ENCODE data around the gene NFIA. TPM values are rescaled to one million over a fixed set of nuclear protein-coding genes. Genes with fewer than 3 reads are reported as not detected.

NFIA gene
- total and polyA plus RNA-seq, 9 of the 15 experiments (the other 6 are each of a cell fraction or from before 2014, with no cell fraction given), result 5.3 to 24.9 (median 9.8) TPM

- TF ChIP-seq VEZF1 (CRISPR knock-in tag; IDR thresholded peaks at IDR 0.05) (peak; percentile 56; the same call in 1 of the 2 replicates), ZNF277 (CRISPR knock-in tag; IDR thresholded peaks at IDR 0.05; ENCODE audit: borderline replicate concordance) (no peak), BRF2 (IDR thresholded peaks at IDR 0.05; ENCODE audit: borderline replicate concordance, insufficient read depth, insufficient read length) (no peak), MBD2 (IDR thresholded peaks at IDR 0.05; ENCODE audit: borderline replicate concordance, low read depth) (no peak), HDGF (IDR thresholded peaks at IDR 0.05) (peak; percentile 62; the same call in 1 of the 2 replicates), TEAD1 (CRISPR knock-in tag; IDR thresholded peaks at IDR 0.05) (peak in 1 of 2 experiments; percentile 3; a peak in 1 of 4 replicates), CHD4 (IDR thresholded peaks at IDR 0.05; ENCODE audit: insufficient read depth, insufficient replicate concordance, low read depth, low read length, poor library complexity, severe bottlenecking) (no peak), NCOA4 (IDR thresholded peaks at IDR 0.05; ENCODE audit: partially characterized antibody) (no peak), ZNF449 (CRISPR knock-in tag; IDR thresholded peaks at IDR 0.05) (no peak), MTA2 (IDR thresholded peaks at IDR 0.05; ENCODE audit: low read depth) (no peak), ZNF311 (CRISPR knock-in tag; IDR thresholded peaks at IDR 0.05) (no peak), PBX2 (CRISPR knock-in tag; IDR thresholded peaks at IDR 0.05; ENCODE audit: low read depth) (no peak), PBX2 (tag; conservative IDR thresholded peaks at IDR 0.05; ENCODE audit: low read depth) (no peak), SUPT5H (IDR thresholded peaks at IDR 0.05) (0 out of 2 replicates have a peak, but pooled peaks have one; percentile 18), JUN (IDR thresholded peaks at IDR 0.05; ENCODE audit: borderline replicate concordance, low read depth, low read length) (0 out of 2 replicates have a peak, but pooled peaks have one; percentile 42), JUN (CRISPR knock-in tag; IDR thresholded peaks at IDR 0.05; ENCODE audit: borderline replicate concordance) (no peak), CBX3 (IDR thresholded peaks at IDR 0.05; ENCODE audit: borderline replicate concordance in 1 of 2, low read length in 2 of 2) (peak in 1 of 2 experiments; percentile 84; a peak in 2 of 3 replicates), TCF3 (CRISPR knock-in tag; IDR thresholded peaks at IDR 0.05) (peak; percentile 48; the same call in 1 of the 2 replicates)
Observed at GRCh38 chr1:61253059-61253735, 170.8 kb downstream of the NFIA start (continued).
